Esophagus (tissue), 2 donors: ENCODE results near the gene MYL6B. TPM values are rescaled to one million over a fixed set of nuclear protein-coding genes. Genes with fewer than 3 reads are reported as not detected.

Experiments
- H3K27ac ChIP-seq, 2 donors: one replicate each; pipeline ENCODE4 v1.5.1; 2013; ENCODE audit warnings: low read depth in 2 of 2, mild to moderate bottlenecking in 2 of 2, inconsistent platforms in 1 of 2, low read length in 1 of 2, moderate library complexity in 1 of 2
- H3K27me3 ChIP-seq, 2 donors: one replicate each; pipeline ENCODE4 v1.6.1; 2013; ENCODE audit warnings: low read length in 2 of 2, control low read depth in 1 of 2, mild to moderate bottlenecking in 1 of 2; ENCODE audit not compliant: insufficient read depth in 2 of 2, control insufficient read depth in 1 of 2
- H3K36me3 ChIP-seq, 2 donors: one replicate each; pipeline ENCODE4 v1.6.1; 2013; ENCODE audit warnings: low read length in 1 of 2; ENCODE audit not compliant: control insufficient read depth in 2 of 2, insufficient read depth in 2 of 2
- H3K4me1 ChIP-seq, 2 donors: one replicate each; pipeline ENCODE4 v1.6.1; 2013; ENCODE audit warnings: low read length in 1 of 2; ENCODE audit not compliant: control insufficient read depth in 2 of 2, insufficient read depth in 2 of 2
- H3K4me3 ChIP-seq, 2 donors: one replicate each; pipeline ENCODE4 v1.5.1; 2013; ENCODE audit warnings: low read length in 2 of 2, mild to moderate bottlenecking in 2 of 2, low read depth in 1 of 2, moderate library complexity in 1 of 2
- H3K9me3 ChIP-seq, 2 donors: one replicate each; pipeline ENCODE4 v1.6.1; 2013; ENCODE audit warnings: mild to moderate bottlenecking in 2 of 2, low read depth in 1 of 2, low read length in 1 of 2, moderate library complexity in 1 of 2; ENCODE audit not compliant: control insufficient read depth in 2 of 2, insufficient read depth in 1 of 2
- WGBS, 2 donors: extraction: QIAGEN DNeasy Blood & Tissue Kit; methylation state at CpG; one replicate each; pipeline ENCODE4 v1.1.7; 2013; 5-methylcytosine and 5-hydroxymethylcytosine counted together
- polyA plus RNA-seq, 2 donors: library from polyadenylated mRNA; stranded (reverse); fragments of 200-250 nt; gene quantifications; one replicate each; pipeline ENCODE4 v1.2.3, GENCODE V29; 2013
- donor health status: healthy with polysubstance abuse.
- donor health status: Bipolar disorder and iron deficiency.

MYL6B gene
- polyA plus RNA-seq, 2 donors = 57.3 to 57.7 TPM

DNA sequence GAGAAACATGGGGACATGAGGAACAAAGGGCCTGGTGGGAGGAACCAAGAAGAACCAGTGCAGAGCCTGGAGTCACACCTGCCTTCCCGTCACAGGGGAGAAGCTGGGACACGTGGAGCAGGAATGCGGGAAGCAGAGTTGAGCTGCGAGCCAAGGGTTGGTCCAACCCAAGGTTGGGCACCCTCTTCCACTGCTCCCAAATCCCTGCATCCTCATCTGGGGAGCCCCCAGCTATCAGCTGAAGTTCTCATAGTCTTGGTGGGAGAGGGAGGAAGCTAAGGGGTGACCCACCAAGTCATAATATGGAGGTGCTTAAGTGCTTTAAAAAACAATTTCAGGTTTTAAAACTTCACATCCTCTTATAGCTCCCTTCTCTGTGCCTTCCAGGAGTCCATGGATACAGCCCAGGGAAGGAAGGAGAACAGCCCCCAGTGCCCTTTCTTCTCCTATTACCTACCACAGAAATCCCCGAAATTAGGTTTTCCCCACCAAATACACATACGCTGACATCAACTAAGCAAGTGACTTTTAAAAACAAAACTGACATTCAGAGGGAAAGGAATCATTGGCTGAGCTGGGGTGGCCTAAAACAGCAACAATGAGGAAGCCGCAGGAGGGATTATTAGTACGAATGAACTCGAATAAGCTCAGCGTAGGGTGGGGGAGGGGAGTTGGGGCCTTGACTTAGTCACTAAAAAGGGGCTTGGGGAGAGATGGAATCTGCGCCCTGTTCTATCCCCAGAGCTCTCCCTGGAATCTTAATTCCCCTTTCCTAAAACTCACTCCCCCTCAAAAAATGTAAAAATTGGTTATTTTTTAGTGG, 10.3 kb downstream of the MYL6B start:
- H3K27me3 ChIP-seq = no peaks in the 10 kb centered on the region
- H3K27ac ChIP-seq = peak overlapping the region in 1 of 2 donors; percentile 69
- peaks cover 21 to 43% of the 10 kb centered on the region in 2 donors for H3K36me3 ChIP-seq
- peaks cover 5 to 8% of the 10 kb centered on the region in 2 donors for H3K4me1 ChIP-seq
- no peaks in the 10 kb centered on the region for H3K9me3 ChIP-seq
- 57 to 59% methylated on average over 11 of the region's 11 CpGs for WGBS, 2 donors
- H3K4me3 ChIP-seq = no peak overlapping the region

DNA sequence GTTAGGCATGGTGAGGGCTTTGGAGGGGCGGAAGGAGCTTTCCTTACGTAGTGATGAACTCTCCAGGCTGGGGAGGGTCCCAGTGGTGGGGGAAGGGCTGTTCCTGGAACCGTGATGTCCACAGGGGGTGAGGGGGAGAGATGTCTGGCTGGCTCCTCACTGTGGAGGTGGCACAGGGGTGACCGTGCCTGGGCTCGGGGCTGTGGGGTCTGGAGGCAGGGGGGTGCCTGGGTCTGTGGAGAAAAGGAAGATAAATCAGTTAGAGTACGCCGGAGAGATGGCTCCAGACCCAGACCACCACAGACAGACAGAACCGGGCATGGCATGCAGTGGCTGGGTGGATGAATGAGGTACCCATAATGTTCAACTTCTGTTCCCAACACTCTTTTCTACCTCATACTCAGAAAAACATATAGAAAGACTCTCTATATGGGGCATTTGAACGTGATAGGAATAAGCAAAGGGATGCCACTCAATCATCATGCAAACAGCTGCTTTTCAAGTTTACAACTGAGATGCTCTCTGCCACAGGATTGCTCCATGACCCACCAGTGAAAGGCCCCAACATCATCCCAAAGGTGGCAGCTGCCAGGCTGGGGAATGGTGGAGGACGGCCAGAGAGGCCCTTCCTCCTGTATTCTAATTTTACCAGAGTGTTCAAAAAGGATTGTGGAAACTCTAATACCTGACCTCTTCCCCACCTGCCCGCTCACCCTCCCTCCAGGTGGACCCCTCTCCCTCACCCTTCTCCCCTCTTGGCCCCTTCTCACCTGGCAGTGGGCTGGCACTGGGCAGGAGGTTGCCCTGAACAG, 11.4 kb downstream of the MYL6B start:
- peak overlapping the region in 1 of 2 donors; percentile 15 for H3K27ac ChIP-seq
- H3K4me1 ChIP-seq = peaks cover 5 to 8% of the 10 kb centered on the region in 2 donors
- WGBS, 2 donors = 67 to 70% methylated on average over 11 of the region's 11 CpGs
- H3K27me3 ChIP-seq = no peaks in the 10 kb centered on the region
- H3K9me3 ChIP-seq = no peaks in the 10 kb centered on the region
- no peak overlapping the region for H3K4me3 ChIP-seq
- H3K36me3 ChIP-seq = peaks cover 22 to 48% of the 10 kb centered on the region in 2 donors

DNA sequence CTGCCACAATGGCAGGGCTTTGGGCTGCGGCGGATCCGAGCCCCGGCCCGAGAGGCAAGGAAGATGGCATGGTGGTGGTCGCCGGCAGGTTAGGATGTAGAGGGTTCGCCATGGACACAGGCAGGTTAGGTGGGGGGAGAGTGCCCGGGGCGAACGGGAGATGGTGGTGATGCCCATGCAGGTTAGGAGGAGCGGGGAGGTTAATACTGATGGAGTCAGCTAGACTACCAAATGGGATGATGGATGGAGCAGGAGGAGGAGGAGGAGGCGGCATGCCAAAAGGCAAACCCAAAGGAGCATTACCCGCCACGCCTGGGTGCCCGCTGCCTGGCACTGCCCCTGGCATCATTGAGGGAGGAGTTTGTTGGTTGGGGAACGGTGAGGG, 11.9 kb downstream of the MYL6B start:
- Histone ChIP-seq H3K36me3 (peaks cover 22 to 49% of the 10 kb centered on the region in 2 donors), H3K4me3 (no peak overlapping the region), H3K27me3 (no peaks in the 10 kb centered on the region), H3K27ac (peak overlapping the region in 1 of 2 donors; percentile 15), H3K4me1 (peaks cover 5 to 8% of the 10 kb centered on the region in 2 donors), H3K9me3 (no peaks in the 10 kb centered on the region)
- 75 to 85% methylated on average over 17 of the region's 17 CpGs for WGBS, 2 donors

- 67 to 75% methylated on average over 4 of the region's 4 CpGs for WGBS, 2 donors
- peak overlapping the region in 1 of 2 donors; percentile 43 for H3K27ac ChIP-seq
- no peak overlapping the region for H3K4me3 ChIP-seq
- H3K9me3 ChIP-seq = no peaks in the 10 kb centered on the region
- peaks cover 5% of the 10 kb centered on the region in 2 donors for H3K4me1 ChIP-seq
- no peaks in the 10 kb centered on the region for H3K27me3 ChIP-seq
- peaks cover 18 to 52% of the 10 kb centered on the region in 2 donors for H3K36me3 ChIP-seq
These were observed 13.0 kb downstream of the MYL6B start for GRCh38 chr12:56165369-56165768.

DNA sequence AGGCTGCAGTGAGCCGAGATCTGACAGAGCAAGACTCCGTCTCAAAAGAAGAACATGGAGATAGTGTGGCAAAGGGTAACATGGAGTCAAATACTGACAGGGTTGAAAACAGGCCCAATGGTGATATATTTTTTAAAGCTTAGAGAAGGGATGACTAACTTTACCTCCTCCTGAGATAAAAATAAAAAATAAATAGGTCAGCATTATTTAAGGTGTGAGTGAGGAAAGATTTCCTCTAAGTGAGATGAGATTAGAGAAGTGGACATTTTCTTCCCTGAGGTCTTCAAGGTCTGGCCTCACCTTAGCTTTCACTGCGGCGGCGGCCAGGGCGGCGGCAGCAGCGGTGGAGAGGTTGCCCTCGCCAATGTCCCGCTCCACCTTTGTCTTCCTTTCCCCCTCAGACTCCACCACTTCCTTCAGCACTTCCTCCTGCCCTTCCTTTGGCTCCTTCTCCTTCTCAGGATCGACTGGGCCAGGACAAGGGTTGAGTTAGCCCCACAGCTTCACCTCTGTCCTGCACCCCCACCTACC, 16.9 kb downstream of the MYL6B start:
- Histone ChIP-seq H3K4me3 (no peak overlapping the region), H3K27ac (no peak overlapping the region), H3K27me3 (no peaks in the 10 kb centered on the region), H3K36me3 (peaks cover 21 to 58% of the 10 kb centered on the region in 2 donors), H3K9me3 (no peaks in the 10 kb centered on the region), H3K4me1 (no peaks in the 10 kb centered on the region)
- WGBS, 2 donors = 89% methylated on average over 11 of the region's 11 CpGs

GRCh38 chr12:56172839-56173238, 20.5 kb downstream of the MYL6B start:
- no peaks in the 10 kb centered on the region for H3K4me1 ChIP-seq

DNA sequence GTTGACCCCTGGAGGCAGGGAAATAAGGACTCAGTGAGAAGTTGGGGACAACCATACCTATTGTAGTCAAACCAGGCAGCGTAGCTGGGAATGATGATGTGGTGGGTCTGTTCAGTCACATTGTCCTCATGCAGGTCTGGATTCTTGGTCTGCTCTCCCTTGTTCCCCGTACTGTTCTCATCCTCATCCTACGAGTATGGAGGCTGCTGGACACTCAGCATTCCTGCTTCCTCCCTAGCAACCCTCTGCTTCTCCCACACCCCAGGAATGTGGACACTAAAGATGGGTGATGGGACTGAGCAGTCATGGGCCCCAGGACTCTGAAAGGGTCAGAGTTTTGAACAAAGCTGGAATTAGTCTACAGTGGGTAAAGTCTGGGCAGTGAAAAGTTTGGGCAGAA, 26.0 kb downstream of the MYL6B start:
- peaks cover 17 to 38% of the 10 kb centered on the region in 2 donors for H3K36me3 ChIP-seq
- H3K27ac ChIP-seq = no peak overlapping the region
- H3K9me3 ChIP-seq = no peaks in the 10 kb centered on the region
- no peaks in the 10 kb centered on the region for H3K27me3 ChIP-seq
- WGBS, 2 donors = 93% methylated on average over 3 of the region's 3 CpGs
- no peak overlapping the region for H3K4me3 ChIP-seq
- no peaks in the 10 kb centered on the region for H3K4me1 ChIP-seq

More at GRCh38 chr12:56172839-56173238, 20.5 kb downstream of the MYL6B start:
- no peak overlapping the region for H3K4me3 ChIP-seq
- peaks cover 14 to 48% of the 10 kb centered on the region in 2 donors for H3K36me3 ChIP-seq
- no peak overlapping the region for H3K27ac ChIP-seq
- WGBS, 2 donors = 86 to 88% methylated on average over 7 of the region's 7 CpGs
- no peaks in the 10 kb centered on the region for H3K9me3 ChIP-seq
- no peaks in the 10 kb centered on the region for H3K27me3 ChIP-seq

DNA sequence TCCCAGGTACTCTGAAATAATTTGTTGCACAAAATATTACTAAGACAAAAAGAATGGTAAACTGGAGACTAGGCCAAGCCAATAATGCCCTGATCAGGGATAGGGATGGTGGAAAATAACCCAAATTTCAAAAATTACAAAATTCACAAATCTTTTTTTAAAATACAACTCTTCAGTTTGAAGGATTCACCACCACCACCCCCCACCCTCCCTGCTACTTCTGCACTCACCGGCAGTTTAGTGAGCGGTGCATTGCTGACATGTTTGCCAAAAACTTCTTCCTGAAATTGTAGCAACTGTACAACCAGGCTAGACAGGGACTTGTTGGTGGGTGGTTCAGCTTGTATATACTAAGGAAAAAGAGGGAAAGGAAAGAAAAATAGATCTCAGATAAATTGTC, 34.6 kb downstream of the MYL6B start:
- Histone ChIP-seq H3K4me1 (peaks cover 0 to 2% of the 10 kb centered on the region in 2 donors), H3K27me3 (no peaks in the 10 kb centered on the region), H3K9me3 (no peaks in the 10 kb centered on the region), H3K27ac (no peak overlapping the region), H3K36me3 (peaks cover 2 to 11% of the 10 kb centered on the region in 2 donors), H3K4me3 (no peak overlapping the region)
- 55% methylated on average over 2 of the region's 2 CpGs for WGBS, 2 donors

GRCh38 chr12:56188131-56188777, 35.9 kb downstream of the MYL6B start:
- H3K9me3 ChIP-seq = no peaks in the 10 kb centered on the region
- H3K4me1 ChIP-seq = peaks cover 0 to 2% of the 10 kb centered on the region in 2 donors
- H3K36me3 ChIP-seq = peaks cover 2 to 11% of the 10 kb centered on the region in 2 donors
- 8 to 9% methylated on average over 10 of the region's 10 CpGs for WGBS, 2 donors
- peak overlapping the region; percentile 80 to 83 for H3K4me3 ChIP-seq
- peak overlapping the region; percentile 78 to 80 for H3K27ac ChIP-seq
- H3K27me3 ChIP-seq = no peaks in the 10 kb centered on the region
